Mucosa of descending colon (tissue), 3 donors: Measurements from ENCODE around the gene CDC42EP4. TPM values are rescaled to one million over a fixed set of nuclear protein-coding genes. Genes with fewer than 3 reads are reported as not detected.

ENCODE experiments used
- ATAC-seq: fragments of 200-7000 bp; cut with Tn5 transposase; one replicate; pipeline ENCODE4 v1.9.1; 2020; ENCODE audit warnings: mild to moderate bottlenecking, moderate library complexity
- DNase-seq, 3 donors: peaks; one replicate each; pipeline ENCODE4 v3.0.0-alpha.2; 2020
- H3K36me3 ChIP-seq: fragments of 200-600 bp; one replicate; pipeline ENCODE4 v1.8.0; 2021; ENCODE audit warnings: low read depth, mild to moderate bottlenecking
- H3K4me1 ChIP-seq: fragments of 200-600 bp; one replicate; pipeline ENCODE4 v1.8.0; 2021; ENCODE audit warnings: low read depth, mild to moderate bottlenecking
- H3K4me3 ChIP-seq: fragments of 200-600 bp; one replicate; pipeline ENCODE4 v1.8.0; 2021; ENCODE audit warnings: mild to moderate bottlenecking
- H3K9me3 ChIP-seq: fragments of 200-600 bp; one replicate; pipeline ENCODE4 v1.8.0; 2021; ENCODE audit warnings: mild to moderate bottlenecking
- CTCF ChIP-seq: fragments of 200-600 bp; IDR thresholded peaks from one replicate; pipeline ENCODE4 v1.8.0; 2022; ENCODE audit warnings: antibody characterized with exemption, mild to moderate bottlenecking
- intact Hi-C, 2 donors: fragments of 100-400 bp; cut with DNase I in 1 of 2; cut with micrococcal nuclease in 1 of 2; formaldehyde crosslinking; loops; one replicate each; pipeline versions ENCODE4 v1.11.0 to v1.11.1; 2022; cut with DNase I, micrococcal nuclease
- total RNA-seq, 3 donors: library from RNA; stranded (reverse); fragmentation: NEBNext Ultra II Directional in 2 of 3; extraction: Animal tissue kit (Norgen Biotek cat#: 25700) in 2 of 3; gene quantifications; one replicate each; pipeline versions ENCODE4 v1.2.1 to v1.2.4, GENCODE V29; 2021 to 2023
- donor health status: DM: no; HTN: no; CAD: no; lungs with moderate emphysema.
- donor health status: DM: no; HTN: no; CAD: no.
- donor health status: DM: no; HTN: yes; CAD: no.

CDC42EP4 gene
- total RNA-seq, 3 donors from 2014 or later = 54.6 to 95.2 (median 75.9) TPM

GRCh38 chr17:73257516-73257915 lies 54.3 kb downstream of the CDC42EP4 start:
- H3K4me1 ChIP-seq = peaks cover 5% of the 10 kb centered on the region
- H3K4me3 ChIP-seq = no peak overlapping the region
- no peaks in the 10 kb centered on the region for H3K36me3 ChIP-seq
- intact Hi-C loops = loop anchor here (2.0 kb wide), 2 partner anchors 111 to 113 kb away; no protein-coding TSS in a partner anchor
- DNase-seq = no peak
- no peak for ATAC-seq
- no peaks in the 10 kb centered on the region for H3K9me3 ChIP-seq
- TF ChIP-seq CTCF = no peak

GRCh38 chr17:73256220-73256619 lies 55.6 kb downstream of the CDC42EP4 start:
- DNase-seq (no peak), ATAC-seq (no peak)
- H3K36me3 ChIP-seq = no peaks in the 10 kb centered on the region
- no peaks in the 10 kb centered on the region for H3K9me3 ChIP-seq
- H3K4me3 ChIP-seq = no peak overlapping the region
- intact Hi-C loops = loop anchor here (2.0 kb wide), 2 partner anchors 113 to 115 kb away; no protein-coding TSS in a partner anchor
- no peaks in the 10 kb centered on the region for H3K4me1 ChIP-seq
- TF ChIP-seq CTCF = no peak

- no peak overlapping the region for H3K4me3 ChIP-seq
- intact Hi-C loops = loop anchor here (2.0 kb wide), 2 partner anchors 113 to 115 kb away; no protein-coding TSS in a partner anchor
- no peaks in the 10 kb centered on the region for H3K36me3 ChIP-seq
- no peaks in the 10 kb centered on the region for H3K4me1 ChIP-seq
- DNase-seq (peak in 2 of 3 donors; percentile 71 to 73), ATAC-seq (peak; percentile 81)
- peak; percentile 93 for TF ChIP-seq CTCF
- H3K9me3 ChIP-seq = no peaks in the 10 kb centered on the region
Observed at GRCh38 chr17:73255671-73256181, 56.1 kb downstream of the CDC42EP4 start.

- H3K4me3 ChIP-seq = no peak overlapping the region
- no peaks in the 10 kb centered on the region for H3K36me3 ChIP-seq
- ATAC-seq = no peak
- H3K4me1 ChIP-seq = no peaks in the 10 kb centered on the region
- H3K9me3 ChIP-seq = no peaks in the 10 kb centered on the region
- intact Hi-C loops = no loop called here
- no peak for TF ChIP-seq CTCF
- no peak for DNase-seq
Observed at GRCh38 chr17:73251871-73252270, 59.9 kb downstream of the CDC42EP4 start.

GRCh38 chr17:73250851-73251640 lies 60.8 kb downstream of the CDC42EP4 start:
- ATAC-seq (no peak), DNase-seq (no peak)
- Histone ChIP-seq H3K4me1 (no peaks in the 10 kb centered on the region), H3K36me3 (no peaks in the 10 kb centered on the region), H3K9me3 (no peaks in the 10 kb centered on the region), H3K4me3 (no peak overlapping the region)
- no peak for TF ChIP-seq CTCF
- intact Hi-C loops = no loop called here
